Non-pigmented ciliary epithelial cell (primary cell): ENCODE data around the gene COL25A1.

Experiments
- DNase-seq: peaks from one replicate; pipeline ENCODE4 v3.0.0-alpha.2; 2010; ENCODE audit warnings: low read depth

COL25A1 gene

GRCh38 chr4:108811486-108811885 lies 491.0 kb downstream of the COL25A1 start:
- DNase-seq: no peak

GRCh38 chr4:108810087-108810486 lies 492.4 kb downstream of the COL25A1 start:
- no peak for DNase-seq

GRCh38 chr4:108804648-108805273 lies 497.7 kb downstream of the COL25A1 start:
- no peak for DNase-seq

GRCh38 chr4:108799306-108799705 lies 503.2 kb downstream of the COL25A1 start:
- no peak for DNase-seq

GRCh38 chr4:108796173-108796572 lies 506.3 kb downstream of the COL25A1 start:
- no peak for DNase-seq

- no peak for DNase-seq
These were observed 506.7 kb downstream of the COL25A1 start for GRCh38 chr4:108795733-108796132.

GRCh38 chr4:108794136-108794535 lies 508.3 kb downstream of the COL25A1 start:
- peak; percentile 46 for DNase-seq

GRCh38 chr4:108793415-108793814 lies 509.0 kb downstream of the COL25A1 start:
- no peak for DNase-seq

- no peak for DNase-seq
These were observed 513.7 kb downstream of the COL25A1 start for GRCh38 chr4:108788731-108789130.

GRCh38 chr4:108787724-108788123 lies 514.7 kb downstream of the COL25A1 start:
- no peak for DNase-seq

- DNase-seq: no peak
These were observed 515.4 kb downstream of the COL25A1 start for GRCh38 chr4:108787106-108787505.

GRCh38 chr4:108786351-108786750 lies 516.1 kb downstream of the COL25A1 start:
- no peak for DNase-seq

- no peak for DNase-seq
These were observed 518.6 kb downstream of the COL25A1 start for GRCh38 chr4:108783665-108784463.

GRCh38 chr4:108779958-108780357 lies 522.5 kb downstream of the COL25A1 start:
- no peak for DNase-seq

GRCh38 chr4:108777388-108777787 lies 525.1 kb downstream of the COL25A1 start:
- DNase-seq: no peak

GRCh38 chr4:108775921-108776320 lies 526.5 kb downstream of the COL25A1 start:
- no peak for DNase-seq

GRCh38 chr4:108774809-108775530 lies 527.5 kb downstream of the COL25A1 start:
- no peak for DNase-seq

- no peak for DNase-seq
These were observed 530.1 kb downstream of the COL25A1 start for GRCh38 chr4:108772402-108772801.

- DNase-seq: no peak
These were observed 536.4 kb downstream of the COL25A1 start for GRCh38 chr4:108766058-108766457.

- DNase-seq: no peak
These were observed 538.5 kb downstream of the COL25A1 start for GRCh38 chr4:108763986-108764385.

GRCh38 chr4:108763226-108763593 lies 539.2 kb downstream of the COL25A1 start:
- DNase-seq: no peak

- no peak for DNase-seq
These were observed 539.8 kb downstream of the COL25A1 start, which contains the start of gene ETNPPL for GRCh38 chr4:108762559-108763225. Gene ETNPPL, minus strand, starts transcription at chr4:108763053. Its CDS starts 155 bp downstream, at chr4:108762898.
